ENCODE data around the gene TCEANC2.

The TCEANC2 gene

GRCh38 chr1:54051933-54052430 is 1.4 kb upstream of the TCEANC2 start:
- no peak for TF ChIP-seq GATA2 (IDR thresholded peaks at IDR 0.05; ENCODE audit: low read depth, low read length)
- TF ChIP-seq GATA3 (IDR thresholded peaks at IDR 0.05; ENCODE audit: low read depth, low read length): no peak

- TF ChIP-seq GATA3 (IDR thresholded peaks at IDR 0.05; ENCODE audit: low read depth, low read length): no peak
- TF ChIP-seq GATA2 (IDR thresholded peaks at IDR 0.05; ENCODE audit: low read depth, low read length): no peak; the same call in 1 of the 2 replicates
These were observed 926 bp upstream of the TCEANC2 start for GRCh38 chr1:54052431-54052933.

GRCh38 chr1:54053745-54054437 is 483 bp downstream of the TCEANC2 start:
- no peak for TF ChIP-seq GATA3 (IDR thresholded peaks at IDR 0.05; ENCODE audit: low read depth, low read length)
- TF ChIP-seq GATA2 (IDR thresholded peaks at IDR 0.05; ENCODE audit: low read depth, low read length): no peak

- no peak for TF ChIP-seq GATA3 (IDR thresholded peaks at IDR 0.05; ENCODE audit: low read depth, low read length)
- no peak for TF ChIP-seq GATA2 (IDR thresholded peaks at IDR 0.05; ENCODE audit: low read depth, low read length)
These were observed 986 bp downstream of the TCEANC2 start for GRCh38 chr1:54054438-54054749.

- no peak for TF ChIP-seq GATA3 (IDR thresholded peaks at IDR 0.05; ENCODE audit: low read depth, low read length)
- no peak for TF ChIP-seq GATA2 (IDR thresholded peaks at IDR 0.05; ENCODE audit: low read depth, low read length)
These were observed 10.9 kb downstream of the TCEANC2 start for GRCh38 chr1:54064299-54064698.

- TF ChIP-seq GATA2 (IDR thresholded peaks at IDR 0.05; ENCODE audit: low read depth, low read length) (no peak), GATA3 (IDR thresholded peaks at IDR 0.05; ENCODE audit: low read depth, low read length) (no peak)
These were observed 16.4 kb downstream of the TCEANC2 start for GRCh38 chr1:54069791-54070170.

- TF ChIP-seq GATA3 (IDR thresholded peaks at IDR 0.05; ENCODE audit: low read depth, low read length) (no peak), GATA2 (IDR thresholded peaks at IDR 0.05; ENCODE audit: low read depth, low read length) (no peak)
These were observed 16.9 kb downstream of the TCEANC2 start for GRCh38 chr1:54070171-54070837.

GRCh38 chr1:54077359-54077758 is 24.0 kb downstream of the TCEANC2 start:
- no peak for TF ChIP-seq GATA3 (IDR thresholded peaks at IDR 0.05; ENCODE audit: low read depth, low read length)
- no peak for TF ChIP-seq GATA2 (IDR thresholded peaks at IDR 0.05; ENCODE audit: low read depth, low read length)

GRCh38 chr1:54080598-54081049 is 27.2 kb downstream of the TCEANC2 start:
- TF ChIP-seq GATA2 (IDR thresholded peaks at IDR 0.05; ENCODE audit: low read depth, low read length) (no peak), GATA3 (IDR thresholded peaks at IDR 0.05; ENCODE audit: low read depth, low read length) (no peak)

GRCh38 chr1:54081306-54082270 is 28.2 kb downstream of the TCEANC2 start:
- TF ChIP-seq GATA3 (IDR thresholded peaks at IDR 0.05; ENCODE audit: low read depth, low read length) (no peak), GATA2 (IDR thresholded peaks at IDR 0.05; ENCODE audit: low read depth, low read length) (no peak)

GRCh38 chr1:54084794-54085193 is 31.4 kb downstream of the TCEANC2 start:
- TF ChIP-seq GATA2 (IDR thresholded peaks at IDR 0.05; ENCODE audit: low read depth, low read length) (no peak), GATA3 (IDR thresholded peaks at IDR 0.05; ENCODE audit: low read depth, low read length) (no peak)

- TF ChIP-seq GATA2 (IDR thresholded peaks at IDR 0.05; ENCODE audit: low read depth, low read length): no peak
- no peak for TF ChIP-seq GATA3 (IDR thresholded peaks at IDR 0.05; ENCODE audit: low read depth, low read length)
These were observed 33.3 kb downstream of the TCEANC2 start for GRCh38 chr1:54086754-54087153.

- TF ChIP-seq GATA2 (IDR thresholded peaks at IDR 0.05; ENCODE audit: low read depth, low read length): no peak
- no peak for TF ChIP-seq GATA3 (IDR thresholded peaks at IDR 0.05; ENCODE audit: low read depth, low read length)
These were observed 35.0 kb downstream of the TCEANC2 start for GRCh38 chr1:54088385-54088784.

- no peak for TF ChIP-seq GATA2 (IDR thresholded peaks at IDR 0.05; ENCODE audit: low read depth, low read length)
- no peak for TF ChIP-seq GATA3 (IDR thresholded peaks at IDR 0.05; ENCODE audit: low read depth, low read length)
These were observed 38.3 kb downstream of the TCEANC2 start for GRCh38 chr1:54091666-54092065.

All from SH-SY5Y (cell line).